Tibial nerve (tissue), 4 donors: ENCODE data around the gene PEX14. TPM values are rescaled to one million over a fixed set of nuclear protein-coding genes. Genes with fewer than 3 reads are reported as not detected.
A peak's percentile ranks its signal among the peaks of the same experiment; 100 is the strongest.

ENCODE experiments used
- DNase-seq, 2 donors: peaks; one replicate each; pipeline ENCODE4 v3.0.0-alpha.2; 2019; ENCODE audit warnings: low spot score in 2 of 2
- H3K27ac ChIP-seq, 4 donors: fragments of 200-600 bp; sonication (generic) in 3 of 4; one replicate each; pipeline ENCODE4 v1.5.1; 2017 to 2019; ENCODE audit warnings: mild to moderate bottlenecking in 1 of 4
- H3K27me3 ChIP-seq, 2 donors: fragments of 200-600 bp; sonication (generic) in 1 of 2; one replicate each; pipeline versions ENCODE4 v1.5.1 to v1.6.0; 2017 to 2019
- H3K36me3 ChIP-seq, 3 donors: fragments of 200-600 bp; sonication (generic); one replicate each; pipeline ENCODE4 v1.5.1; 2018 to 2019
- H3K4me1 ChIP-seq, 4 donors: fragments of 200-600 bp; sonication (generic) in 3 of 4; one replicate each; pipeline ENCODE4 v1.5.1; 2017 to 2019
- H3K4me3 ChIP-seq, 4 donors: fragments of 200-600 bp; sonication (generic) in 3 of 4; one replicate each; pipeline ENCODE4 v1.5.1; 2017 to 2019; ENCODE audit warnings: mild to moderate bottlenecking in 1 of 4, moderate library complexity in 1 of 4
- H3K9me3 ChIP-seq, 4 donors: fragments of 200-600 bp; sonication (generic) in 3 of 4; one replicate each; pipeline ENCODE4 v1.5.1; 2017 to 2019
- CTCF ChIP-seq, 5 experiments: fragments of 200-600 bp in 3 of 5; fragments of 450-650 bp in 2 of 5; sonication (generic) in 3 of 5; IDR thresholded peaks; one replicate each; pipeline ENCODE4 v1.5.1; 2016 to 2019; ENCODE audit warnings: antibody characterized with exemption in 5 of 5, mild to moderate bottlenecking in 3 of 5, moderate library complexity in 2 of 5
- EP300 ChIP-seq, 2 donors: sonication (generic); formaldehyde crosslinking; IDR thresholded peaks; one replicate each; pipeline ENCODE4 v1.6.1; 2017; ENCODE audit warnings: antibody characterized with exemption in 2 of 2, mild to moderate bottlenecking in 1 of 2
- POLR2A ChIP-seq, 2 donors: fragments of 450-650 bp; IDR thresholded peaks; one replicate each; pipeline ENCODE4 v1.6.1; 2017; ENCODE audit warnings: antibody characterized with exemption in 2 of 2, mild to moderate bottlenecking in 2 of 2, moderate library complexity in 2 of 2
- WGBS, 2 donors: methylation state at CpG; one replicate each; pipeline ENCODE4 v1.1.5; 2018; 5-methylcytosine and 5-hydroxymethylcytosine counted together
- total RNA-seq, 4 donors: library from RNA; depleted of rRNA; stranded (reverse); fragments of >200 nt; gene quantifications; one replicate each; pipeline ENCODE4 v1.1.0, GENCODE V29; 2016

Gene PEX14
- total RNA-seq, 4 donors from 2014 or later, result 14.4 to 21.8 (median 18.2) TPM

DNA sequence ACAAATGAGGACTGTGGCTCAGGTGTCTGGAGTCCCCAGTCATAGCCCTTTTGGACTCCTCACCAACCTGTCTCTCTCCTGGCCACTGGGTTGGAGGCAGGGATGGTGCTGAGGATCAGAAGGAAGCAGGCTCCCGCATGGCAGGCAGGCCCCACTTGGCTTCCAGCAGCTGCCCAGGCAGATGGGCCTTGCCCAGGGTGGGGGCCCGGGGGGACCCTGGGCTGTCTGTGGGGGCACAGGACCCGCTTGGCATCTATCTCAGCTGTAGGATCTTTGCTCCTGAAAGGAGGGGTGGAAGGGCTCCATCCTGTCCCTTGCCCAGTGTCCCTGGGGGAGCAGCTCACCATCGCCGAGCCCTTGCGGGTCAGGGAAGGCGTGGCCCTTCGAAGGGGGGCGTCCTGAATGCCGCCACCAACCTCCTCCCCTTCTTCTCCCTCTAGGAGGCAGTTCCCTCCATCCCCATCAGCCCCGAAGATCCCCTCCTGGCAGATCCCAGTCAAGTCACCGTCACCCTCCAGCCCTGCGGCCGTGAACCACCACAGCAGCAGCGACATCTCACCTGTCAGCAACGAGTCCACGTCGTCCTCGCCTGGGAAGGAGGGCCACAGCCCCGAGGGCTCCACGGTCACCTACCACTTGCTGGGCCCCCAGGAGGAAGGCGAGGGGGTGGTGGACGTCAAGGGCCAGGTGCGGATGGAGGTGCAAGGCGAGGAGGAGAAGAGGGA, 154.5 kb downstream of the PEX14 start:
- Histone ChIP-seq H3K9me3 (no peaks in the 10 kb centered on the region), H3K4me3 (no peak overlapping the region), H3K27me3 (no peaks in the 10 kb centered on the region), H3K4me1 (peaks cover 0 to 61% (median 1%) of the 10 kb centered on the region in 4 donors), H3K36me3 (peaks cover 0 to 74% (median 0%) of the 10 kb centered on the region in 3 donors), H3K27ac (peak overlapping the region in 2 of 4 donors; percentile 8 to 20)
- no peak for DNase-seq
- WGBS, 2 donors, result 84 to 90% methylated on average over 20 to 24 of the region's 25 CpGs
- TF ChIP-seq POLR2A (IDR thresholded peaks at IDR 0.05), result no peak
- TF ChIP-seq CTCF (IDR thresholded peaks at IDR 0.05), result no peak
- no peak for TF ChIP-seq EP300 (IDR thresholded peaks at IDR 0.05)

GRCh38 chr1:10629816-10630571, 155.2 kb downstream of the PEX14 start:
- DNase-seq, result no peak
- WGBS, 2 donors, result 91 to 94% methylated on average over 34 to 36 of the region's 36 CpGs
- H3K4me3 ChIP-seq, result no peak overlapping the region
- H3K36me3 ChIP-seq, result peaks cover 0 to 66% (median 0%) of the 10 kb centered on the region in 3 donors
- no peaks in the 10 kb centered on the region for H3K27me3 ChIP-seq
- TF ChIP-seq POLR2A (IDR thresholded peaks at IDR 0.05) (no peak), EP300 (IDR thresholded peaks at IDR 0.05) (no peak), CTCF (IDR thresholded peaks at IDR 0.05) (no peak)
- H3K9me3 ChIP-seq, result no peaks in the 10 kb centered on the region
- peaks cover 0 to 69% (median 3%) of the 10 kb centered on the region in 4 donors for H3K4me1 ChIP-seq
- H3K27ac ChIP-seq, result no peak overlapping the region

DNA sequence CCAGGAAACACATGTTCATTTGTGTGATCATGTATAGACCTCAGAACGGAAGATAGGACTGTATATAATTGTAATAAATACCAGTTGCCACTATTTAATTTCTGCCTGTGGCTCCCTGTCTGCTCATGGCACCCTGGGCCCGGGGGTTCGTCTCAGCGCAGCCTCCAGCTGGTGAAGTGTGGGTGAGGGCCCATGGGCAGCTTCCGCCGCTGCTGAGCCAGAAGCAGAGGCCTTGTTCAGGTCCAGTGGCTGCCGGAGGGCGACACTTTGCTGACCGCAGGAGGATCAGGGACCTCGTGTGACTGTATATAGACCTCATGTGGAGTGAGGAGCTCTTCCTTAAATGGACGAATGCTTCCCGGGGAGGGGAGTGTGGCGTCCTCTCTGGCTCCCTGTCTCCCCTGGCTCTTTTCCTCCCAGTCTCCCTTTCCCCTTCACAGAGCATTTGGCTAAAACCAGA, 155.9 kb downstream of the PEX14 start:
- Histone ChIP-seq H3K9me3 (no peaks in the 10 kb centered on the region), H3K36me3 (peaks cover 0 to 59% (median 0%) of the 10 kb centered on the region in 3 donors), H3K27ac (peak overlapping the region in 1 of 4 donors; percentile 13), H3K4me1 (peaks cover 0 to 71% (median 6%) of the 10 kb centered on the region in 4 donors), H3K4me3 (no peak overlapping the region), H3K27me3 (no peaks in the 10 kb centered on the region)
- TF ChIP-seq EP300 (IDR thresholded peaks at IDR 0.05) (no peak), POLR2A (IDR thresholded peaks at IDR 0.05) (no peak), CTCF (IDR thresholded peaks at IDR 0.05) (no peak)
- 80 to 84% methylated on average over 13 of the region's 13 CpGs for WGBS, 2 donors
- no peak for DNase-seq

- 85 to 90% methylated on average over 19 to 20 of the region's 20 CpGs for WGBS, 2 donors
Measured at GRCh38 chr1:10631121-10631810, 156.5 kb downstream of the PEX14 start.

More at GRCh38 chr1:10631121-10631810, 156.5 kb downstream of the PEX14 start:
- H3K27ac ChIP-seq, result peak overlapping the region in 1 of 4 donors; percentile 76
- H3K4me3 ChIP-seq, result no peak overlapping the region
- H3K36me3 ChIP-seq, result peaks cover 0 to 58% (median 0%) of the 10 kb centered on the region in 3 donors
- H3K4me1 ChIP-seq, result peaks cover 0 to 72% (median 10%) of the 10 kb centered on the region in 4 donors
- DNase-seq, result no peak
- TF ChIP-seq POLR2A (IDR thresholded peaks at IDR 0.05) (no peak), CTCF (IDR thresholded peaks at IDR 0.05) (no peak), EP300 (IDR thresholded peaks at IDR 0.05) (no peak)
- peaks cover 0 to 4% of the 10 kb centered on the region in 2 donors for H3K27me3 ChIP-seq
- no peaks in the 10 kb centered on the region for H3K9me3 ChIP-seq
